H1 (cell line): Measurements from ENCODE around the gene SART1.

Experiments
- ASH2L ChIP-seq: fragments of 200-600, 300-600 bp; sonication (generic); IDR thresholded peaks from one replicate; pipeline ENCODE4 v1.7.1; 2017; ENCODE audit warnings: low read length
- CBX5 ChIP-seq: fragments of 300-800, 300-1000 bp; sonication (generic); IDR thresholded peaks from 2 replicates; pipeline ENCODE4 v1.7.1; 2016; ENCODE audit warnings: antibody characterized with exemption, low read length, low read depth
- CBX8 ChIP-seq: fragments of 300-800, 300-1000 bp; sonication (generic); IDR thresholded peaks from 2 replicates; pipeline ENCODE4 v1.7.1; 2016; ENCODE audit warnings: low read depth, low read length, borderline replicate concordance
- FOSL1 ChIP-seq: IDR thresholded peaks from 2 replicates; pipeline ENCODE4 v1.6.1; 2011; ENCODE audit warnings: mild to moderate bottlenecking, low read depth, low read length, moderate library complexity; ENCODE audit not compliant: insufficient read depth
- GABPA ChIP-seq: IDR thresholded peaks from 2 replicates; pipeline ENCODE4 v1.6.1; 2011; ENCODE audit warnings: mild to moderate bottlenecking, low read length, moderate library complexity, borderline replicate concordance; ENCODE audit not compliant: insufficient read depth
- KDM1A ChIP-seq: fragments of 200-600, 300-600 bp; sonication (generic); IDR thresholded peaks from 2 replicates; pipeline ENCODE4 v1.7.1; 2016; ENCODE audit warnings: mild to moderate bottlenecking, low read length, borderline replicate concordance
- SIN3A ChIP-seq, 2 experiments: IDR thresholded peaks in 1 of 2; conservative IDR thresholded peaks in 1 of 2; 2 replicates each; pipeline ENCODE4 v1.6.1; 2011 to 2012; ENCODE audit warnings: low read length in 2 of 2, improper control_type of control experiment in 1 of 2, low read depth in 1 of 2, mild to moderate bottlenecking in 1 of 2
- TAF1 ChIP-seq: IDR thresholded peaks from 2 replicates; pipeline ENCODE4 v1.6.1; 2011; ENCODE audit warnings: mild to moderate bottlenecking, low read depth, low read length
- TF ChIP-seq, protein P1 (sequence below), 3 experiments: IDR thresholded peaks; 1 replicate in 2 of 3; 2 replicates in 1 of 3; pipeline versions ENCODE4 v1.5.1 to v1.6.1; 2011; ENCODE audit warnings: low read length in 3 of 3, mild to moderate bottlenecking in 3 of 3, inconsistent platforms in 2 of 3, low read depth in 1 of 3, moderate library complexity in 1 of 3; ENCODE audit not compliant: insufficient read depth in 1 of 3; ENCODE audit errors: control extremely low read depth in 1 of 3
- TF ChIP-seq, protein P2 (sequence below): IDR thresholded peaks from 2 replicates; pipeline ENCODE4 v1.6.1; 2012; ENCODE audit warnings: inconsistent platforms
- TF ChIP-seq, protein P3 (sequence below): IDR thresholded peaks from 2 replicates; pipeline ENCODE4 v1.6.1; 2011; ENCODE audit warnings: low read depth, mild to moderate bottlenecking, low read length; ENCODE audit not compliant: insufficient read depth

DNA sequence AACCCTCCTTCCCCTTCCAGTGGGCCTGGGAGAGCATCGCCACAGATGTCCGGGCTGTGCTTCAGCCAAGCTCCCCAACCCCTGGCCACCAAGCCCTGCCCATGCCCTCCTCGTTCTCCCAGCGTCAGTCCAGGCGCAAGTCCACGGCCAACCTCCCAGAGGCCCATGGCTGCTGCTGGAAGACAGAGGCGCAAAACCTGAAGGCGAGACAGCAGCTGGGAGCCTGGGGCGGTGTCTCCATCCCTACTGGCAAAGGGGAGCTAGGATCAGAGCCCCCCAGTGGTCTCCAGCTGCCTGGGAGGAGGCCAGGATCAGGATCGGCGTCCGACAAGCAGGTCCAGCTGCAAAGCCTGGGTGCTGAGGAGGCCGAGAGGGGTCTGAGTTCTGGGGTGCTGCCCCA, 14.4 kb upstream of the SART1 start:
- TF ChIP-seq CBX8 (no peak), ASH2L (no peak), KDM1A (no peak), FOSL1 (no peak), TAF1 (no peak), GABPA (no peak), CBX5 (no peak), SIN3A (conservative IDR thresholded peaks at IDR 0.05 in 1 of 2, IDR thresholded peaks at IDR 0.05 in 1 of 2; ENCODE audit: low read depth in 1 of 2, low read length in 2 of 2) (no peak)
- TF ChIP-seq, protein P1, sequence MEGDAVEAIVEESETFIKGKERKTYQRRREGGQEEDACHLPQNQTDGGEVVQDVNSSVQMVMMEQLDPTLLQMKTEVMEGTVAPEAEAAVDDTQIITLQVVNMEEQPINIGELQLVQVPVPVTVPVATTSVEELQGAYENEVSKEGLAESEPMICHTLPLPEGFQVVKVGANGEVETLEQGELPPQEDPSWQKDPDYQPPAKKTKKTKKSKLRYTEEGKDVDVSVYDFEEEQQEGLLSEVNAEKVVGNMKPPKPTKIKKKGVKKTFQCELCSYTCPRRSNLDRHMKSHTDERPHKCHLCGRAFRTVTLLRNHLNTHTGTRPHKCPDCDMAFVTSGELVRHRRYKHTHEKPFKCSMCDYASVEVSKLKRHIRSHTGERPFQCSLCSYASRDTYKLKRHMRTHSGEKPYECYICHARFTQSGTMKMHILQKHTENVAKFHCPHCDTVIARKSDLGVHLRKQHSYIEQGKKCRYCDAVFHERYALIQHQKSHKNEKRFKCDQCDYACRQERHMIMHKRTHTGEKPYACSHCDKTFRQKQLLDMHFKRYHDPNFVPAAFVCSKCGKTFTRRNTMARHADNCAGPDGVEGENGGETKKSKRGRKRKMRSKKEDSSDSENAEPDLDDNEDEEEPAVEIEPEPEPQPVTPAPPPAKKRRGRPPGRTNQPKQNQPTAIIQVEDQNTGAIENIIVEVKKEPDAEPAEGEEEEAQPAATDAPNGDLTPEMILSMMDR (IDR thresholded peaks at IDR 0.05; ENCODE audit: control extremely low read depth in 1 of 3, insufficient read depth in 1 of 3, low read depth in 1 of 3, low read length in 3 of 3), result peak in 1 of 3 experiments; percentile 16; a peak in 1 of 4 replicates
- TF ChIP-seq, protein P2, sequence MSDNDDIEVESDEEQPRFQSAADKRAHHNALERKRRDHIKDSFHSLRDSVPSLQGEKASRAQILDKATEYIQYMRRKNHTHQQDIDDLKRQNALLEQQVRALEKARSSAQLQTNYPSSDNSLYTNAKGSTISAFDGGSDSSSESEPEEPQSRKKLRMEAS, result no peak
- TF ChIP-seq, protein P3, sequence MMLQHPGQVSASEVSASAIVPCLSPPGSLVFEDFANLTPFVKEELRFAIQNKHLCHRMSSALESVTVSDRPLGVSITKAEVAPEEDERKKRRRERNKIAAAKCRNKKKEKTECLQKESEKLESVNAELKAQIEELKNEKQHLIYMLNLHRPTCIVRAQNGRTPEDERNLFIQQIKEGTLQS, result no peak
